ENCODE results near the gene HOXC6.

HOXC6 gene

DNA sequence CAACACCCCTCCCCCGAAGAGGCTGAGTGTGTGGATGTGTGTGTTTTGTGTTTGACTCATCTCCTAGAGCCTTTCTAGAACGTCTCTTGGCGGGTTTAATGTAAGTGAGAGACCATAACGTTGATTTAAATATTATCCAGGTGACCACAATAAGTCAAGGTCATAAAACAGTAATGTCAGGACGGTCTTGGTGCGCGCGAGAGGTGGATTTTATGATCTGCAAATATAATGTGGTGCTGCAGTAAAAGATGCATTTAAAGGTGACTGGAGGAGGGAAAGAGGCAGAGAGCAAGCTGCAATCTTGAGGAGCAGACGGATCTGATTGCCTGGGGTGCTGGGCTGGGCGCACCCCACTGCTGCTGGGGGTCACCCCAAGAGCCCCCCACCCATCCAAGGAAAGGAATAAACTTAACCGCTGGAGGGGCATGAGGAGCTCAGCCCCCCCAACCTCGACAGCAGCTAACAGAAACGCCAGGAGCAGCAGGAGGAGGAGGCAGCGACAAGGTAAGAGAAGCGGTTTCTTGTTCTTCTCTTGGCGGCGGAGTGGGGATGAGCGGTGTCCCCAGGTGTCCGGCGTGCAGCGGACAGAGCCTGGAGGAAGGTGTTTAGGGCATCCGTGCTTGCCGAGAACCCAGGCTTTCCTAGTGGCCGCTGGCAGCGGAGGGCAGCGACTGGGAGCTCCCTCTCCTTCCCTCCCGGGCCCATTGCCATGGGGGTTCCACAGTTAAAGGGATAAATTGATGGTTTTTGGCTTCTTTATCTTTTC, 37.7 kb upstream of the HOXC6 start:
- DNase-seq (ENCODE audit: low read depth): no peak

DNA sequence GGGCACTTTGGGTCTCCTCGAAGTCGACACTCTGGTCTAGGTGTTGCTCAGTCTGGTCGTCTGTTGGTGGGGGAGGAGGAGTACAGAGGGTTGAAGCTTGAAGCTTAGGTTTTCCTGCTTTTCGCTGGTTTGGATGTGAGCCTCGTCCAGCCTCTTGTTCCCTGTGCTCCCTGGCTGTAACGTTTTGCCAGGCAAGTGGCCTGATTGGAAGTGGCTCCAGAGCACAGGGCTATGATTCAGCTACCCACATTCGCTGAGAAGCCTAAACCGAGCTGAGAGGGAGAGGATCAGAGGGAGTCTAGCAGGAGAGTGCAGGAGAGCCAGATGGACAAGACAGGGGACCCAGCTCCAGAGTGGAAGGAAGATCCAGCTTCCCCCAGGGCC, 37.2 kb upstream of the HOXC6 start:
- no peak for DNase-seq (ENCODE audit: low read depth)

DNA sequence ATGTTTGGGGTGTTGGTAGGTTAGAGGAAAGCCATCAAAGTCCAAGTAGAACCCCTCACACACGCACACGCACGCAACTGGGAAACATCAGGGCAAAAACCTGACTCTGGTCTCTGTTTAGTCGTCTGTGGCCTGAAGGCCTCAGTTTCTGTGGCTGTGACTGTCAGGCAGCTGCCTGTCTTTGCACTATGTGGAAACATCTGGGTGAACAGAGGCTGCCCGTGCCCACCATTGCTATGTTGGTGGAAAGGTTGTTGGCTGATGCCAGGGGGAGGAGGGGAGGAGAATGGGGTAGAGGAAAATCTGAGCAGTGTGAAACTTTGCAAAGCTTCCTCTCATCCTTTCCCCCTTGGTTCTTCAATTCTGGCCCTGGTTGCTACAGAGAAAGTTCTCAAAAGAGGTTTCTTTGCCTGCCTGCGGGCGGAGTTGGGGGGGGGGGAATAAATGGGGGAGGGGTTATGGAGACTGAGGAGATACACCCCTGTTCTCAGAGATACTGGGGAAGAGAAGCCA, 35.8 kb upstream of the HOXC6 start:
- no peak for DNase-seq (ENCODE audit: low read depth)

DNA sequence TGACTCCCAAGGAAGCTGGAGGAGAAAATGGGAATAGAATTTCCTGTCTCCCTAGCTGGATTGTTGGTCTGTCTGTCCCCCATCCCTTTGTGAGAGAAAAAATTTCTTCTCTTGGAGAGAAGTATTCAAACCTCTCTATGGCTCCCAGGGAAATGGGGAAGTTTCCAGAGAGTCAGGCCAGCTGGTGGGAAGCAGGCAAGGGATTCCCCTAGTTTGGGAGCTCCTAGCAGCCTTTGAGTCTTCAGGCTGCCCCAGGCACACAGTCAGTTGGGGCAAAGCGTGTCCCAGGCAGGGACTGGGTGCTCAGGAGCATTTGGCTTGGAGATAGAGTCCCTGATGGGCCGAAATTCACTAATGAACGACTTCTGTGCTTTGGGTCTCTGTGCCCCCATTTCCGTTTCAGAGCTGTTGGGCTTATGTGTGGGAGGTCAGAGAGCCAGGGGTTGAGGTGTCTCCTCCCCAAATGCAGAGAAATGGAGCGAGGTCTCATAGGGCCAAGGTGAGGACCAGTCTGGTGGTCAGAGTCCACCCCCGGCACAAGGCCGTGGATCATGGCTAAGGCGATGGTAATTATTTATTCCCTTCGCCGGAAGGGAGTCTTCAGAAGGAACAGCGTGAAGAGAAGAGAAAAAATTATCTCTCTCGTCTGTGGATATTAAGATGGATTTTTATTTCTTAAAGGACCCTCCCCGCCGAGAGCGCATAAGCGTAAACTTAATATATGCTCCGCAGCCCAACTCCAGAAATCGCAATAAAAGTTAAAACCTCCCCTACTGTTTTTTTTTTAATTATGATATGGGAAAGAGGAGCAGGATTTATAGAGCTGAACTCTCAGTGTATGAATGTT, 34.9 kb upstream of the HOXC6 start:
- no peak for DNase-seq (ENCODE audit: low read depth)

DNA sequence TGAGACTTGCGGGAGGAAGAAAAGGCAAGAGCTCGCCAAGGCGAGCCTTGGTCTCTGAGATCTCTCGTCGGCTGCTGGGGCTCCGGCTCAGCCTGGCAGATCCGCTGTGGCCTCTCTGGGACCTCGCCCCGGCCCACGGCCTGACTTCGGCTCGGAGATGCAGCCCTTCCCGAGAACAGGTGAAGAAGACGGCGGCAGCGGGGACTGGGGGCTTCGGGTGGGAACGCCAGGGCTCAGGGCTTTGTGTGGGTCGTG, 34.3 kb upstream of the HOXC6 start:
- no peak for DNase-seq (ENCODE audit: low read depth)

DNA sequence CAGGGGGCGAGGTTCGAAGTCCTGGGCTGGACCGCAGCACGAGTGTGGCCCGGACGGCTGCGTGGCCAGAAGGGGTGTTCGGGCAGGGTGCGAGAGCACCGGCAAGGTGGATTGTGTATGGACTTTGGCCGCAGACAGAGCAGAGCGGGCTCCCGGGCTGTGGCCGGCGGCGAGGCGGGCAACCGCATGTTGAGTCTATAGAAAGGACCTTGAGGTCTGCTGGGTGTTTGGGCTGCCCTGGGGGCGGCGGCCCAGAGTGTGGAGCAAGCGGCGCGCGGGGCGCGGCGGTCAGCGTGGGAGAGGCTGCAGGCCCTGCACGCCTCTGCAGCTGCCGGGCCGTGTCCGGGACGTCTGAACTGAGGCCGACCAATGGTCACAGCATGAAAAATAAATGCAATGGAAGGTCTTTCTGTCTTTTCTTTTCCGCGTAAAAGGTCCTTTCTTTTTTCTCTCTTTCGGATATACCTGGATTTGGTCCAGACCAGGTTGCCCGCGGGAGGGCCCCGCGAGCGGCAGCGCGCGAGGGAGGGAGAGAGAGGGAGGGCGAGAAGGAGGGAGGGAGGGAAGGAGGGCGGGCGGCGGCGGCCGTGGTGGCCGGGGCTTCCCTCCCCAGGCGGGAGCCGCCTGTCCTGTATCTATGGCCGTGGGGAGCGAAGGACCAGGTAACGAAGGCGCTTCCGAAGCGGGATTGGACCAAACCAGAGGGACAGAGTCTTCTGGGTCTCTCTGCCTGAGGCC, 33.8 kb upstream of the HOXC6 start:
- DNase-seq (ENCODE audit: low read depth): peak; percentile 39

DNA sequence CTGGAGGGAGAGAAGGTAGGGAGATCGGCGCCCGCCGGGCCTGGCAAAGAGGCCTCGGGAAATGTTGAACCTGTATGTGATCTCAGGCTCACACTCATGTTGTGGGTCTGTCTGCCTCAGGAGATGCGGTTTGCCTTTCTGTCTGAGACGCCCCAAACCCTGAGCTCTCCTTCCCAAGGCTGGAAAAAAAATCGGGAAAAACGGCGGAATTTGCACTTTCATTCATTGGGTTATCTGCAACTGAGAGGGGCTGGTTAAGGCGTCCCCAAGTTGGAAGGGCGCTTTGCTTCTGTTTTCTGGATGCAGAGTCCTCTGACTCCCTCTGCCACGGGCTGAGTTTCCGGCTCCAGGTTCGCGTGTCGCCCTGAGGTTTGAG, 33.2 kb upstream of the HOXC6 start:
- DNase-seq (ENCODE audit: low read depth): no peak

DNA sequence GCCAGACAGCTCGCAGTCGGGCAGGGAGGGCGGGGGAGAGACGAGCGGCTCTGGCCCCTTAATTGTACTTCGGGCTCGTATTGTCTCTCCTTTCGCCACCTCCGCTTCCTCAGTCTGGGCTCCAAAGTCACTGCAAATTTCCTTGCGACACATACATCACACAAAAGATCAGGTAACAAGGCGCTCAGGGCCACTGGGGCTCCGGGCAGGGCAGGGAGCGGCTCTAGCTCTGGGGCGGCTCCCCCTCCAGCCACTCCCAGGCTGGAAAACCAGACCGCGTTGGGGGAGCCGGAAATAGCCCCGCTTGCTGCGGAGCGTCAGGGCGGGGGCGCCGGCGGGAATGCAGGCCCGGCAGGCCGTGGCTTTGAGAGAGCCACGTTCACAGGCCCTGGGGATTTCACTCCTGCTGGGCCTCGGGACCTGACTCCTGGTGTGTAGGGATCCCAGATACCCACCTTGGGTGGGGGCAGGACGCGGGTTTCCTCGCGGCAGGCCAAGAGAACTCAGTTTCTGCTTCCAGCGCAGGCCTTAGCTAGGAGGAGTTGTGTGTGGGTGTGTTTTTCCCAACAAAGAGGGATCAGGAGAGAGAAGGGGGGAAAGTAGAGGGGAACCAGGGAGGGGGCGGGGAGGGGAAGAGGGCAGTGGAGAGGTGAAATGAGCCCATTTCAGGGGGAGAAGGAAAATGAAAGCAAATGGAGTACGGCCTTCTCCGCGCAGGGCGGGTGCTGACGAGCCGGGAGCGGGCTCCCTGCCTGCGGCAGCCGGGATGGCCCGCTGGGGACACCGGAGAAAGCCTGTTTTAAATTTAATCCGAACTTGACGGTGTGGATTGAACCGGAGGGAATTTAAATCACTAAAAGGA, 32.6 kb upstream of the HOXC6 start:
- DNase-seq (ENCODE audit: low read depth): no peak

DNA sequence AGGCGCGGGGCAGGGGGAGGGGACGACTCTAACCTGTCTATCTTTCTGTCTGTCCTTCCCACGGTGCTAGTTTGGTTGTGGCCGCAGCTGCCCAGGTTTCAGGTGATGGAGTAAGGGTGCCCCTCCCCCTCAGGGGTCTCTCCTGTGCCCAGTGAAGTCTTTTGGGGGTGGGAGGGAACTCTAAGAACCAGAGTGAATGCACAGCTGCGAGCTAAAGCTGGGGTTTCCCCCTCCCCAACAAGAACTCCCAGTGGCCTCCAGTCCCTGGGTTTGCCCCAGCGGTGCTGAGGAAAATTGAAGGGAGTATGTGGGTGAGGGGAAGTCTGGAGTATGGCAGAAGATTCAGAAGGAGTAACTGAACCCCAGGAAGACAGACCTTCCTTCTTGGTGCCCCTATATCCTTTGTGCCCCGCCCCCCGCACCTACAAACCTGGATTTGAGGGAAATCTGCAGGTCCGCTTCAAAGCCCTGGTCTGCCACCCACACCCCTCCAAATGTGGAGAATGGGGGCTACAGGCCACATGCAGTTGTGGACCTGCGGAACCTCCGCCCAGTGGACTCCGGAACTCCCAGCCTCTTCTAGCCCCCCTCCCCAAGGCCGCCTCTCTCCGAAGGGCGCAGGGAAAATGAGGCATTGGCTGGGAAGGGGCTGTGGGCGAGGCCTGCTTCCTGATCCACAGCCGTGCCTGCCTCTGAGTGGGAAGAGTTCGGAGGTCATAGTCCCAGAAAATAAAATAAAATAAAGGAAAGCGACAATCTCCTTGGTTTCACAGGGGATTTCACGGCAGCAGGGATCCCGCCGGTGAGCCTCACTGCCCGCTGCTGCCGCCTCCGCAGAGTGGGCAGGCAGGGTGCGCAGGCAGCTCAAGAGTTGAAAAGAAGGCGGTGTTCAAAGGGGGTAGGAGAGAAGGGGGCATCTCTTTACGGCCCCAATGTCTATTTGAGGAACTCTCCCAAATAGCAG, 31.7 kb upstream of the HOXC6 start:
- DNase-seq (ENCODE audit: low read depth): no peak

DNA sequence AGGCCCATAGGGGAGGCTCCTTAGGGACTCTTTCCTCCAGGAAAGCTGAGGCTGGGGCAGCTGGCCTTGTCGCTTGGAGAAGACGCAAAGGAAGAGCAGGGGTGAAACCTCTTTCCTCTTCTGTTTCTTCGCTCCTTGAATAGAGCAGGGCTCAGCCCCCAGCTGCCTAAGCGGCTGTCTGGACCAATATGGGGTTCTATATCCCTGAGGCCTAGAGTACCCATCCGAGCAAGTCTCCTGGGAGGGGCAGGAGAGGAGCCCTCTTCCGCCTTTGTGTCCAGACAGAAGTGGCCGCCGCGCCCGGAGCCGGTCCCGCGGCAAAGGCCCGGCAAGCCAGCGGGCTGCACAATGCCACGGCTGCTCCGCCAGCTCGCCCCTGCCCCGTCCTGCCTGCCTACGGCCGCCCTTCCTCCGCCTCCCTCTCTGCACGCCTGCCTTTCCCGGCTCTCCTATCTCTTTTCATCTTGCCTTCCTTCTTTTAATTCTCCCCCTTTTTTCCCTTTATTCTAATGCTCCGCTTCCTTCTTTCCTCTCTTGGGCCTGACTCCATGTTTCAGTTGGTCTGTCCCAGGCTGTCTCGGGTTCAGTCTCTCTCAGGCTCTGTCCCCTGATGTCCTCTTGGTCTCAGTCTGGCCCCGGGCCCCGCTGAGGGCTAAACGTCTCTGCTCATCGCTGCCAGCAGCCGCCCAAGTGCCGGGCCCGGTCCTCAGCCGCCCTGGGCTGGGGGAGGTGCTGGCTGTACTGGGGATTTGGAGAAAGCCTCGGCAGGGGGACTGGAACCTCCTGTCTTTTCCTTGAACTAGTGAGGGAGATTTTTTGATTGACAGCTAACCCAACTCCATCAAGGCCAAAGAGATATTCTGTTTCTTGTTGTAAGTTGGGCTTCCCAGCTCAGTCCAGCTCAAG, 30.8 kb upstream of the HOXC6 start:
- DNase-seq (ENCODE audit: low read depth): no peak

DNA sequence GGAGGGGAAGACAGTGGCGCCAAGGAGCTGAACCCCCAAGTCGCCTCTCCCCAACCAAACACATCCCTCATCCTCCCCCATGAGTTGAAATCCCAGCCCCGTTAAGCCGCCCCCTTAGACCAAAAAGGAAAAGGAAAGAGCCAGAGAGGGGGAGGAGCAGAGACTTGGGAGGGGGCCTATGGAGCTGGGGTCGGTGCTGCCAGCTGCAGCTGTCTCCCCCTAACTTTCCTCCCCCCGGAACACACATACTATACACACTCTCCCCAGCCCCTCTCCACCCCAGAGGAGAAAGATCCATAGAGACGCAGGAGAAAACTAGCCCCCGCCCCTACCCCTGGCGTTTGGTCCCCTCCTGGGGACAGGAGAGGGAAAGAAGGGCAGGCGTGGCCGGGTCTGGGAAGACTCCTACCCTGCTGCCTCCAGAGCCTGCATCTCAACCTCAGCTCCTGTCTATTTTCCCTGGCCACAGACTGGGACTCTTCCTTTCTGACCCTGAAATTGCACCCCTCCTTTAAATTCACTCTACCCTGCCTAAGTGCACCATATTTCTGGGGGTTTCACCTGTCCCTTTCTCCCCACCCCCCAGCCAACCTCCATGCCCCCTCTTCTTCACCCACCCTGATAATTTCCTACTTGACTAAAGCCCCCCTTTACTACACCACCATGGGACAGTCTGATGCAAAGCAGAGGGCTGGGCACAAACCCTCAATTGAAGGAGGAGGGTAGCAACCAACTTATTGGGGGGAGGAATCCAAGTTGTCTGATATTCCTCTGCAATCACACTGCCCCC, 29.9 kb upstream of the HOXC6 start:
- no peak for DNase-seq (ENCODE audit: low read depth)

DNA sequence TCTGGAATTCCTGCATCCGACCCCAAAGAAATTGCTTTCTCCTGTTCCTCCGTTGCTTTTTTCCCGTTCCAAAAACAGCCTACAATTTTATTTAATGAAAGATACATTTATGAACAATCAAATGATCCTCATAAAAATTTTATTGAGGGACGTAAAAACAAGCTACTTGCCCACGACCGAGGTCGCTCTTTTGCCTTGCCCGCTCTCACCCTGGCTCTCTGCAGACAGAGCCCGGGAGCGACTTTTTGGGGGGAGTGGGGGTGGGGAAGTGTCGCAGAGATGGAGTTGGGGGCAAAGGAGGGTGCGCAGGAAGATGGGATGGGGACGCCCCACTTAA, 29.4 kb upstream of the HOXC6 start:
- DNase-seq (ENCODE audit: low read depth): no peak

DNA sequence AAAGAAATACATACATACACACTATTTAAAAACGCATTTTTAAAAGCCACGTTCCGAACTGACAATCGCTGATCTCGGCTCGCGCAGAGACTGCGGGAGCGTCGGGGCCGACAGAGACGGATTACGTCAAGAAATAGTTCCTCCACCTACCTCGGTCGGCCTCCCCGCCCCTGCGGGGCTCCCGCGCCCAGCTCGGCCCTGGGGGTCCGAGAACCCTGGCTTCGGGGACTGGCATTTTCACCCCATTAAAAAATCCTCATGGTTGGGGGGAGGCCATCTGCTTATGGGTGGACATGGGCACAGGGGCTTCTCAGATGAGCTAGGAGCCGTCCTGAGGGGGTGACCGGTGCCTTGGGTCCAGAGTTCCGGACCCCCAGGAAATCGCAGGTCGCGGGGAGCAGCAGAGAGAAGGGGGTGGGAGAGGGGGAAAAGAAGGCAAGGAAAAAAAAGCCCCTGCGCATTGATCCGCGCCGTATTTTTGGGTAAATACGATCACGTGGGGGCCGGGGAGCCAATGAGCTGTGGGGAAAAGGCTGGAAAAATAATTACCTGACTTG, 28.6 kb upstream of the HOXC6 start:
- peak; percentile 91 for DNase-seq (ENCODE audit: low read depth)

DNA sequence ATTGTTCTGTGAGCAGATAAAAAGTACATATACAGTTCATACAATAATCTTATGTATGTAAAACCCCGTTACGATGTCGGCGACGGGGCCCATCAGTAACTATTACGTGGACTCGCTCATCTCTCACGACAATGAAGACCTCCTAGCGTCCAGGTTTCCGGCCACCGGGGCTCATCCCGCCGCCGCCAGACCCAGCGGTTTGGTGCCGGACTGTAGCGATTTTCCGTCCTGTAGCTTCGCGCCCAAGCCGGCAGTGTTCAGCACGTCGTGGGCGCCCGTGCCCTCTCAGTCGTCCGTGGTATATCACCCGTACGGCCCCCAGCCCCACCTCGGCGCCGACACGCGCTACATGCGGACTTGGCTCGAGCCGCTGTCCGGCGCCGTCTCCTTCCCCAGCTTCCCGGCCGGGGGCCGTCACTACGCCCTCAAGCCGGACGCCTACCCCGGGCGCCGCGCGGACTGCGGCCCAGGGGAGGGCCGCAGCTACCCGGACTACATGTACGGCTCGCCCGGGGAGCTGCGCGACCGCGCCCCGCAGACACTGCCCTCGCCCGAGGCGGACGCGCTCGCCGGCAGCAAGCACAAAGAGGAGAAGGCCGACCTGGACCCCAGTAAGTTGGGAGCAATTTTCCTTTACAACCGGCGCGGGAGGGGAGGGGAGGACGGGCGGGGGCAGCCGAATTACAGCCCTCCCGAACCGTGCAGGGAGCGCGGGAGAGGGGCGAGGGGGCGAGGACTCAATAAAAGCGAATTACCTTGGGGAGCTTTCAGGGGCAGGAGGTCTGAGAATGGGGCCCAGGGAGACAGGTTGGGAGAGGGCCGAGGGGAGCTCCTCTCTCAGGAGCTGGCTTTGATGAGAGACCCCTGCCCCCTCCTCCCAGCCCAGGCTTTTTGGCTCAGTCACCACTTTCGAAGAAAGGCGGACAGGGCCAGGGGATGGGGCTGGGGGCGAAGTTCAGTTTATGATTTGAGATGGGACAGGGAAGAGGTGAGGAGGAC, 27.8 kb upstream of the HOXC6 start, which contains the start of gene HOXC9:
Gene HOXC9, plus strand, starts transcription at position 46 of the 999 bp plus-strand sequence. Its CDS starts 28 bp downstream, at position 74.
- DNase-seq (ENCODE audit: low read depth): no peak

DNA sequence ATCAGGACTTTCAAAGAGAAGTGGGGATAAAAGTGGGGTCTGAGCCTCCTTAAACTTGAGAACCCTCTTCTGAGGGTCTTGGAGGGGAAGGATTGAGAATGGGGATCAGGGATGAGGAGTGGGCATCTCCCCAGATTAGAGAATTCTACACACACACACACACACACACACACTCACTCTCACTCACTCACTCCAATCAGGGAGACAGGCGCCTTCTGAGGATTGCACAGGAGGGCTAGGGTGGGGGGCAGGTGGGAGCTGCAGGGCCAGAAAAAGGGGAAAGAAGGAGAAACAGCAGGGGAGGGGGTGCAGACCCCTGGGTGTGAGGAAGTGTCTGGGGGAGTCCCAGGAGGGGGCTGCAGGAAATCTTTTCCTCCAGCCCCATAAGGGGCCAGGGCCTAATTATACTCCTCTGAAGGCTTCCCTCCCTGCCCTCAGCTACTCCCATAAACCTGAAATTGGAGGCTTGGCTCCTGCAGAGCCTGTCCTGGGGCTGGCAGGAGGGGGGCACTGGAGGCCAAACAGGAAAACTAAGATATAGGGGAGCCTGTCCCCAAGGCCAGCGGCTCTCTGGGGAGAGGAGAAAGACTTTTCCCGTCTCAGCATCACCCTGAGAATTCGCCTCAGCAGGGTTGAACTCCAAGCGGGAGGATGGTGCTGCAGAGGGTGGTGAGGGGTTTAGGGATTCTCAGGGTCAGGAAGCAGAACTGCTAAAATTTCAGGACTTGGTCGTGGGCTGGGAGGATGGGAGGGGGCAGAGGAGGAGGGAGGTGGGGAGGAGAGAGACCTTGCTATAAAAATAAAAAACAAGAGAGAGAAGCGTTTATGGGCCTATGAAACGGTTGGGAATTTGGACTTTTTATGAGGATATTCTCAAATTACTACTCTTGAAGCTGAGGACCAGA, 26.7 kb upstream of the HOXC6 start:
- no peak for DNase-seq (ENCODE audit: low read depth)

DNA sequence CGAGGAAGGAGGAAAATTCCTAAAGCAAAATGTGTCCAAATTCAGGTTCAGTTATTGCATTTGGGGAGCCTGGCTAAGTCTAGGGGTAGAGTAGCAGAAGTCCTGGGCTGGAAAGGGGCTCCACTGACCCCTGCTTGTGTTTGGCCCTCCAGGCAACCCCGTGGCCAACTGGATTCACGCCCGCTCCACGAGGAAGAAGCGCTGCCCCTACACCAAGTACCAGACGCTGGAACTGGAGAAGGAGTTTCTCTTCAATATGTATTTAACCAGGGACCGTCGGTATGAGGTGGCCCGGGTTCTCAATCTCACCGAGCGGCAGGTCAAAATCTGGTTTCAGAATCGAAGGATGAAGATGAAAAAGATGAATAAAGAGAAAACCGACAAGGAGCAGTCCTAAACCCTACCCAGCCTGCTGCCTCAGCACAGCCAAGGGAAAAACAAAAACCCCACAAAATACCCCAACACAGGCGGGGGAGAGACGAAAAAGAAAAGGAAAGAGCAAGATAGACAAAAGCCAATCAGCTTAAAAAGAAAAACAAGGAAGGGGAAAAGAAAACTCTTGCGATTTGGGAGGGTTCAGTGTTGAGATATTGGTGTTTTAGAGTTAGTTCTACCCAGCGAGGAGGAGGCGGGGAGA, 25.8 kb upstream of the HOXC6 start:
- no peak for DNase-seq (ENCODE audit: low read depth)

Measured in amniotic epithelial cell (primary cell).